Gastrocnemius medialis (tissue), 4 donors: ENCODE measurements around the gene ARHGAP1. TPM values are rescaled to one million over a fixed set of nuclear protein-coding genes. Genes with fewer than 3 reads are reported as not detected.

Experiments used
- ATAC-seq, 2 donors: fragments of 150-250 bp; one replicate each; pipeline ENCODE4 v1.9.1; 2016
- DNase-seq, 2 donors: peaks; one replicate each; pipeline ENCODE4 v3.0.0-alpha.2; 2019
- H3K27ac ChIP-seq, 4 donors: fragments of 200-600 bp; sonication (generic); 1 replicate in 1 of 4; 2 replicates in 3 of 4; pipeline ENCODE4 v1.5.1; 2016 to 2018; ENCODE audit warnings: mild to moderate bottlenecking in 2 of 4, moderate library complexity in 1 of 4
- H3K27me3 ChIP-seq, 3 donors: fragments of 200-600 bp; sonication (generic) in 2 of 3; 1 replicate in 1 of 3; 2 replicates in 2 of 3; pipeline versions ENCODE4 v1.5.1 to v1.6.0; 2016 to 2019; ENCODE audit warnings: mild to moderate bottlenecking in 1 of 3, moderate library complexity in 1 of 3
- H3K36me3 ChIP-seq, 2 donors: fragments of 200-600 bp; sonication (generic) in 1 of 2; one replicate each; pipeline ENCODE4 v1.5.1; 2017 to 2018
- H3K4me1 ChIP-seq, 2 donors: fragments of 200-600 bp; sonication (generic) in 1 of 2; one replicate each; pipeline ENCODE4 v1.5.1; 2016 to 2017; ENCODE audit warnings: mild to moderate bottlenecking in 2 of 2
- H3K4me3 ChIP-seq, 4 donors: fragments of 200-600 bp; sonication (generic) in 3 of 4; 1 replicate in 1 of 4; 2 replicates in 3 of 4; pipeline ENCODE4 v1.5.1; 2016 to 2019; ENCODE audit warnings: mild to moderate bottlenecking in 2 of 4
- H3K9me3 ChIP-seq, 3 donors: fragments of 200-600 bp; sonication (generic) in 2 of 3; 1 replicate in 1 of 3; 2 replicates in 2 of 3; pipeline ENCODE4 v1.5.1; 2016 to 2019
- POLR2A ChIP-seq, 2 donors: fragments of 450-650 bp; IDR thresholded peaks; one replicate each; pipeline ENCODE4 v1.6.1; 2017; ENCODE audit warnings: antibody characterized with exemption in 2 of 2, mild to moderate bottlenecking in 2 of 2, moderate library complexity in 2 of 2
- in situ Hi-C, 4 donors: fragments of 200-750 bp; cut with MboI; loops; one replicate each; pipeline versions ENCODE4 v1.15.0 to v1.8.0; 2017; ENCODE audit warnings: low sequenced_read_pairs in 4 of 4
- intact Hi-C: fragments of 100-400 bp; cut with DNase I; formaldehyde crosslinking; loops from one replicate; pipeline ENCODE4 v1.15.1; 2023; ENCODE audit warnings: low total_unique reads
- total RNA-seq, 4 donors: library from RNA; depleted of rRNA; stranded (reverse); fragments of >200 nt; gene quantifications; one replicate each; pipeline versions ENCODE4 v1.1.0 to v1.2.3, GENCODE V29; 2016
- TF ChIP-seq, protein P1 (sequence below), 5 experiments: fragments of 450-650 bp in 3 of 5; fragments of 200-600 bp in 2 of 5; sonication (generic) in 2 of 5; IDR thresholded peaks in 4 of 5; conservative IDR thresholded peaks in 1 of 5; 1 replicate in 4 of 5; 2 replicates in 1 of 5; pipeline ENCODE4 v1.5.1; 2016 to 2019; ENCODE audit warnings: antibody characterized with exemption in 5 of 5, mild to moderate bottlenecking in 3 of 5, moderate library complexity in 3 of 5

ARHGAP1 gene
- total RNA-seq, 4 donors from 2014 or later, result 11.1 to 34.8 (median 24.6) TPM

DNA sequence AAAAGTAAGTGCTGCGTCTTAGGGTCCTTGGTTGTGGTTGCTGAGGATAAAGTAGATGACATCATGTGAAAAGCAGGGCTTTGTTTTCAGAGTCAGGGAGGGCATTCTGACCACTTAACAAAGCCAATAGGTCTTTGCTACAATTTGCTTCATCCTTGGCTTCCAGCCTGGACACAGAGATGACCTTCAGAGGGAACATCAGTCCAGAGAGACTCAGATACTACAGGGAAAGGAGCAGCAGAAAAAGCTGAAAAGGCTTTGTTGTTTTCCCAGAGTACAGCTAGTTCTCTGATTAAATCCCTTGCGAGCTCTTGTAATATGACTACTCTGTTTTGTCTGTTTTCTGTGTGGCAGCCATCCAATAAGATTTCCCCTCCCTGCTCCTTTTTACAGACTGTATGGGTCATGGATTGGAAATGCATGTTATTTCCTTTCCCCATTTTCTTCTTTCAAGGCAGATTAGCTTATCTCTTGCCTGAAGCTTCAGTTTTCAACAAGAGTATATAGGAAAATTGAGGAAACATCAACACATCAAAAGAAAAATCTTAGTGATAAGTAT, 51.2 kb downstream of the ARHGAP1 start:
- ATAC-seq, result peak; percentile 96 to 97
- DNase-seq, result peak; percentile 69 to 81
- no peak overlapping the region for H3K4me3 ChIP-seq
- H3K9me3 ChIP-seq, result no peaks in the 10 kb centered on the region
- in situ Hi-C loops, result no loop called here
- no peaks in the 10 kb centered on the region for H3K27me3 ChIP-seq
- H3K36me3 ChIP-seq, result peaks cover 0 to 78% of the 10 kb centered on the region in 2 donors
- intact Hi-C loops, result no loop called here
- H3K4me1 ChIP-seq, result peaks cover 5 to 13% of the 10 kb centered on the region in 2 donors
- peak overlapping the region; percentile 58 to 75 (median 66) for H3K27ac ChIP-seq
- peak in 1 of 2 donors; percentile 21 for TF ChIP-seq POLR2A (IDR thresholded peaks at IDR 0.05)
- TF ChIP-seq, protein P1, sequence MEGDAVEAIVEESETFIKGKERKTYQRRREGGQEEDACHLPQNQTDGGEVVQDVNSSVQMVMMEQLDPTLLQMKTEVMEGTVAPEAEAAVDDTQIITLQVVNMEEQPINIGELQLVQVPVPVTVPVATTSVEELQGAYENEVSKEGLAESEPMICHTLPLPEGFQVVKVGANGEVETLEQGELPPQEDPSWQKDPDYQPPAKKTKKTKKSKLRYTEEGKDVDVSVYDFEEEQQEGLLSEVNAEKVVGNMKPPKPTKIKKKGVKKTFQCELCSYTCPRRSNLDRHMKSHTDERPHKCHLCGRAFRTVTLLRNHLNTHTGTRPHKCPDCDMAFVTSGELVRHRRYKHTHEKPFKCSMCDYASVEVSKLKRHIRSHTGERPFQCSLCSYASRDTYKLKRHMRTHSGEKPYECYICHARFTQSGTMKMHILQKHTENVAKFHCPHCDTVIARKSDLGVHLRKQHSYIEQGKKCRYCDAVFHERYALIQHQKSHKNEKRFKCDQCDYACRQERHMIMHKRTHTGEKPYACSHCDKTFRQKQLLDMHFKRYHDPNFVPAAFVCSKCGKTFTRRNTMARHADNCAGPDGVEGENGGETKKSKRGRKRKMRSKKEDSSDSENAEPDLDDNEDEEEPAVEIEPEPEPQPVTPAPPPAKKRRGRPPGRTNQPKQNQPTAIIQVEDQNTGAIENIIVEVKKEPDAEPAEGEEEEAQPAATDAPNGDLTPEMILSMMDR (IDR thresholded peaks at IDR 0.05 in 4 of 5, conservative IDR thresholded peaks at IDR 0.05 in 1 of 5), result no peak

DNA sequence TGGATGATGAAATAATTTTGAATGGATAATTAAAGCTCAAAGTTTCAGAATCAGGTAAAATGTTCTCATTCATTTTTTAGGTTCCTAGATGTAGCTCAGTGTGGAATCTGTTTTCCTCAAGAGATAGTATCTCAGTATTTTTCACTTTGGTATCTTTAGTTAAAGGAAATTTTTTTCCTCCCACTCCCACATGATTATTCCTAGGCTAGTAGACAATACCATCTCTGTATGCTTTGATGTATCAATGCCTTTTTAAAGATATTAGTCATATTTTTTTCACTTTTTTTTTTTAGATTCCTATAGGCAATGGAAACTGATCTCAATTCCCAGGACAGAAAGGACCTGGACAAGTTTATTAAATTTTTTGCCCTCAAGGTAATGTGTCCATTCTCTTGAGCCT, 56.4 kb downstream of the ARHGAP1 start:
- ATAC-seq, result no peak
- Histone ChIP-seq H3K36me3 (peaks cover 0 to 32% of the 10 kb centered on the region in 2 donors), H3K27me3 (no peaks in the 10 kb centered on the region), H3K4me3 (no peak overlapping the region), H3K27ac (no peak overlapping the region), H3K9me3 (no peaks in the 10 kb centered on the region), H3K4me1 (peaks cover 0 to 3% of the 10 kb centered on the region in 2 donors)
- TF ChIP-seq, protein P1 (IDR thresholded peaks at IDR 0.05 in 4 of 5, conservative IDR thresholded peaks at IDR 0.05 in 1 of 5), result no peak
- no peak for TF ChIP-seq POLR2A (IDR thresholded peaks at IDR 0.05)
- DNase-seq, result no peak
- intact Hi-C loops (no loop called here), in situ Hi-C loops (no loop called here)

DNA sequence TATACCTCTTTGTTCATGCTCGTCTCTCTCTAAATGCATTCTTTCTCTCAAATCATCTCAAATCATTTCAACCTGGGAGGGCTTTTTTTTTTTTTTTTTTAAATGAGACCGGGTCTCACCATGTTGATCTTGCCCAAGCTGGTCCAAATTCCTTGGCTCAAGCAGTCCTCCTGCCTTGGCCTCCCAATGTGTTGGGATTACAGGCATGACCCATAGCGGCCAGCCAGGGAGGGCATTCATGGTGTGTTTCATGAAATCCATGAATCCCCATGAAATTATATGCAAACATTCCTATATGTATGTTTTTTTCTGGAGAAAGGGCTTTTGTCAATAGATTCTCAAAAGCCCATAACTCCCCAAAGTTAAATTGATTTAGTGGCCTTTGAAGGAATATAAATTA, 56.9 kb downstream of the ARHGAP1 start:
- in situ Hi-C loops, result no loop called here
- no peak for TF ChIP-seq POLR2A (IDR thresholded peaks at IDR 0.05)
- TF ChIP-seq, protein P1 (IDR thresholded peaks at IDR 0.05 in 4 of 5, conservative IDR thresholded peaks at IDR 0.05 in 1 of 5), result no peak
- no peaks in the 10 kb centered on the region for H3K27me3 ChIP-seq
- no peak overlapping the region for H3K4me3 ChIP-seq
- peaks cover 0 to 32% of the 10 kb centered on the region in 2 donors for H3K36me3 ChIP-seq
- H3K4me1 ChIP-seq, result no peaks in the 10 kb centered on the region
- ATAC-seq (no peak), DNase-seq (no peak)
- H3K27ac ChIP-seq, result no peak overlapping the region
- intact Hi-C loops, result no loop called here
- no peaks in the 10 kb centered on the region for H3K9me3 ChIP-seq

DNA sequence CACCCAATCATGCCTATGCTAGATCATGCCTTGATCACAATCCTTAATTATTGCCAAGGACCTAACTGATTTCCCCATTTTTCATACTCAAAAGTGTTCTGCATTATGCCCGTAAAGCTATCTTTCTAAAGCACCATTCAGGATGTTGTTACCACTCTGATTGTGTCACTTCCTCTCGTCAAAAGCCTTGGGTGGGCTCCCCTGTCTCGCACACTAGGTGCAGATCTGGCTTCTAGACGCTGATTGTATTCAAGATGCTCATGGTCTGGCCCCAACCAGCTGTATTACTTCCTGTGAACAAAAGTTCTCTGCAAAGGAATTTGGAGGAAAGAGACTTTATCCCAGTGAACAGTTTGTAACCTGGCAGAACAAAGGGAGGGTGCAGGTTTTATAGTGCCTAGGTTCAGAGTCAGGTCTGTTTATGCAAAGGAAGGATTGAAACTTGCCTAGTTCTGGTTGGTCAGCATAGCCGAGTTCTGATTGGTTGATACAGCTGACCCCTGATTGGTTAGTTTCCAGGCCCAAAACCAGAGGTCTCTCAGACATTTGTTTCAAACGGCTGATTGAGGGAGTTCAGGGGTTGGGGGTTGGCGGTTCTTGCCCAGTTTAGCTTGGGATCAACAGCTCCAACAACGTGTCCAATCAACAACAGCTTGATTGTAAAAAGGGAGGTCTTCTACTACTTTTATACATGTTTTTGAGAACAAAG, 57.6 kb downstream of the ARHGAP1 start:
- Histone ChIP-seq H3K36me3 (peaks cover 0 to 26% of the 10 kb centered on the region in 2 donors), H3K27ac (no peak overlapping the region), H3K9me3 (no peaks in the 10 kb centered on the region), H3K4me1 (no peaks in the 10 kb centered on the region), H3K27me3 (no peaks in the 10 kb centered on the region), H3K4me3 (no peak overlapping the region)
- DNase-seq, result no peak
- no peak for TF ChIP-seq POLR2A (IDR thresholded peaks at IDR 0.05)
- TF ChIP-seq, protein P1 (IDR thresholded peaks at IDR 0.05 in 4 of 5, conservative IDR thresholded peaks at IDR 0.05 in 1 of 5), result no peak
- intact Hi-C loops (no loop called here), in situ Hi-C loops (no loop called here)
- ATAC-seq, result no peak
